Stimulated activated CD4-positive, alpha-beta T cell treated with anti-CD3 and anti-CD28 coated beads, Interleukin-4, amount 100 ng/mL, for 4 hours (primary cell): Measurements from ENCODE around the gene SVOPL.
"Not testable (repeated sequence)": the region's sequence is repeated elsewhere in the genome, so short reads cannot be mapped to it uniquely, and the experiment has no call there.

Experiments used
- DNase-seq, 2 experiments: peaks; one replicate each; pipeline ENCODE4 v3.0.0-alpha.2; 2020

SVOPL gene

GRCh38 chr7:138699661-138700060 is 1.5 kb downstream of the SVOPL start:
- no peak for DNase-seq

GRCh38 chr7:138698281-138698680 is 2.9 kb downstream of the SVOPL start:
- DNase-seq, result no peak

- DNase-seq, result no peak
These were observed 3.5 kb downstream of the SVOPL start for GRCh38 chr7:138697535-138698182.

DNA sequence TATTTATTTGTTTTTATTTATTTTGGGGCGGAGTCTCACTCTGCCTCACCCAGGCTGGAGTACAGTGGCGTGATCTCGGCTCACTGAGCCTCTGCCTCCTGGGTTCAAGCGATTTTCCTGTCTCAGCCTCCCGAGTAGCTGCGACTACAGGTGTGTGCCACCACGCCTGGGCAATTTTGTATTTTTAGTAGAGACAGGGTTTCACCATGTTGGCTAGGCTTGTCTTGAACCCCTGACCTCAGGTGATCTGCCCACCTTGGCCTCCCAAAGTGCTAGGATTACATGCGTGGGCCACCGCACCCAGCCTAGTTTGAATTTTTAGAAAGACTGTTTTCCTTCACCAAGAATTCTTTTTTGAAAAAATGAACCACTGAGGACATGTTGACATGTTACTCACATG is 5.4 kb downstream of the SVOPL start:
- not testable (repeated sequence) for DNase-seq

DNA sequence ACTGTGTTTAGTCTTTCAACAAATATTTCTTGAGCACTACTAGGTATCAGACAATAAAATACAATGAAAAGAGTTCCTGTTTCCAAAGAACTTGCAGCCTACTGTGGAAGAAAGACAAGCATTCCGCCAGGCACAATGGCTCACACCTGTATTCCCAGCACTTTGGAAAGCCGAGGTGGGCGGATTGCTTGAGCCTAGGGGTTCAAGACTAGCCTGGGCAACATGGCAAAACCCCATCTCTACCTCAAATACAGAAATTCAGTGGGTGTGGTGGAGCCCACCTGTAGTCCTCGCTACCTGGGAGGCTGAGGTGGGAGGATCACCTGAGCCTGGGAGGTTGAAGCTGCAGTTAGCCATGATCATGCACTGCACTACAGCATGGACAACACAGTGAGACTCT is 6.1 kb downstream of the SVOPL start:
- DNase-seq, result no peak

DNA sequence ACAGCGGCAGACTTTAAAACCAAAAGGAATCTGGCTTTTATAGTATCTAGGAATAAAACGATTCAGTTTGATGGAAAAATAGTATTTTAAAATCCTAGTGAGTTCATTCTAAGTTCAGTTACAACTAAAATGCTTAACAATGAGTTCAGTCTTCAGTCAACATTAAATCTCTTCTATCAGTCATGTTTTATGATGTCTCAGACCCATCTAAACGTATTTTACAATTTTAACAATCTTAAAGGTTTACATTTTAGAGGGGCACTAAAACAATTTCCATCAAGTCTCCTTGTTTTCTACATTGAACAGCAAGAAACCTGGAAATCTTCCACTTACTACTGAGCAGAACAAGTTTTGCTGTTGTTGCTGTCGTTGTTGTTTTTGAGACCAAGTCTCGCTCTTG is 10.0 kb downstream of the SVOPL start:
- no peak for DNase-seq

DNA sequence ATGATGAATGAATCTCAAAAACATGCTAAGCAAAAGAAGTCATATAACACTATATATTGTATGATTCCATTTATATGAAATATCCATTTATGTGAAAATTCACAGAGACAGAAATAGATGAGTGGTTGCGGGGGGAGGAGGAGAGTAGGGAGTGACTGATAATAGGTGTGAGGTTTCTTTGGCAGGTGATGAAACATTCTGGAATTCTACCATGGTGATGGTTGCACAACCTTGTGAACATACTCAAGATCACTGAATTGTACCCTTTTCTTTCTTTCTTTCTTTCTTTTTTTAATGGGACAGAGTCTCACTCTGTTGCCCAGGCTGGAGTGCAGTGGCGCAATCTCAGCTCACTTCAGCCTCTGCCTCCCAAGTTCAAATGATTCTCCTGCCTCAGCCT is 10.7 kb downstream of the SVOPL start:
- no peak for DNase-seq

DNA sequence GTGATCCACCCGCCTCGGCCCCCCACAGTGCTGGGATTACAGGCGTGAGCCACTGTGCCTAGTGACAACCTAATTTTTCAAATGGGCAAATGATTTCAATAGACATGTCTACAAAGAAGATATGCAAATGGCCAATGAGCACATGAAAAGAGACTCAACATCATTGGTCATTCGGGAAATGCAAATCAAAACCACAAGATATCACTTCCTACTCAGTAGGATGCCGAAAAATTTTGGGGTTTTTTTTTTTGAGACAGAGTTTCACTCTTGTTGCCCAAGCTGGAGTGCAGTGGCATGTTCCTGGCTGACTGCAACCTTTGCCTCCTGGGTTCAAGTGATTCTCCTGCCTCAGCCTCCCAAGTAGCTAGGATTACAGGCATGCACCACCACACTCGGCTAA is 13.1 kb downstream of the SVOPL start:
- DNase-seq, result not testable (repeated sequence)

DNA sequence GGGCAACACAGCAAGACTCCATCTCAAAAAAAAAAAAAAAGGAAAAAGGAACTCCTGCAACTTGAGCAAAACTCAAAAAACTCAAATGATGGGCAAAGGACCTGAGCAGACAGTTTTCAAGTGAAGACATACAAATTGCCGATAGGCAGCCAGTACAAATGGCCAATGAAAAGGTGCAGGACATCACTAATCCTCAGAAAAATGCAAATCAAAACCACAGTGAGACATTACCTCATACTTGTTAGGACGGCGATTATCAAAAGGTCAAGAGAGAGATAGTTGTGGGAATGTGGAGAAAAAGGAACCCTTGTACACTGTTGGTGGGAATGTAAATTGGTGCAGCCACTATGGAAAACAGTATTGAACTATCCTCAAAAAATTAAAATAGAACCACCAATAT is 16.8 kb downstream of the SVOPL start:
- no peak for DNase-seq

GRCh38 chr7:138679793-138680192 is 21.4 kb downstream of the SVOPL start:
- no peak for DNase-seq

DNA sequence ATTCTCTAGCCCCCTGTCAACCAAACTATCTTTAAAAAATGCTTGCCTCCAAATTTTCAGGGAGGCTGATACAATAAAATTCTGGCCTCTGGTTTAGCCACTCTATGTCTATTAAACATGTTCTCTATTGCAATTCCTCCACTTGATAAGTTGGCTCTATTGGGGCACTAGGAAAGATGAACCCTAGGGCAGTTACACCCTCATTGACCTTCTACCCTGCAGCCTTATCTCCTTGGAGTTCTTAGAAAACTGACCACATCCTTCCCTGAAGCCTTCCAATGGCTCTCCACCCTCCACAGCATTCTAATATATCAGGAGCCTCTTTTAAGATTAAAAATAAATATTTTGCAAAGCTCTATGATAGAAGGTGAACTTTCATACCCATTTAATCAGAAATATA is 30.6 kb downstream of the SVOPL start:
- DNase-seq, result no peak

- no peak for DNase-seq
These were observed 31.8 kb downstream of the SVOPL start for GRCh38 chr7:138669364-138669763.

GRCh38 chr7:138668946-138669345 is 32.2 kb downstream of the SVOPL start:
- DNase-seq, result no peak

GRCh38 chr7:138668229-138668596 is 32.9 kb downstream of the SVOPL start:
- DNase-seq, result no peak

DNA sequence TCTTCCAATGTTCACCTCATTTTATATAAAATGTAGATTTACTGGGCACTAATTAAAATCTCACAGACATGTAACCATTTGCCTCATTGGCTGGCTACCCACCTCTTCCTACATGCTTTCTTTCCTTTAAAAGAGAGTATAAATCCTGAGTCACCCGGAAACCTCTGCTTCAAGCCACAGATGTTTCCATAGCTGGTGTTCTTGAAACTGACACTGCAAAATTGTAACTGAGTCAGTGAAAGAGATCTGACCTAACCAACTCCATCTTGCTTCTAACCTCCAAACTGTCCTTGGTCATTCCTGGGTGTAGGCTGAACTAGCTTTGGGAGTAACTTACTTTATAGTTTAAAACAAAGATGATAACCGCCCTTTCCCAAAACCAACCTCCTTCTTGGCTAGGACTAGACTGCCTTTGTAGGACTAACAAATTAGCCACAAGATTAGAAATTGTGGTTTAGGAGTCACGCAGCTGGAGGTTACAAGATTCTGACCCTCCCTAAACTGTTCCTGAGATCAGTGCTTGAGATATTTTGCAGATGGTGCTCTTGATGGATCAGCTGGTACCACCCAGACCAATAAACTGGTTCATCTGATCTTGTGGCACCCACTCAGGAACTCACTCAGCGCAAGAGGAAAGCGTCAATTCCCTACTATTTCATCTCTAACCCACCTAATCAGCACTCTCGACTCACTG is 33.5 kb downstream of the SVOPL start:
- DNase-seq, result no peak

GRCh38 chr7:138666385-138666784 is 34.8 kb downstream of the SVOPL start:
- no peak for DNase-seq

- no peak for DNase-seq
These were observed 35.5 kb downstream of the SVOPL start for GRCh38 chr7:138665669-138666140.

DNA sequence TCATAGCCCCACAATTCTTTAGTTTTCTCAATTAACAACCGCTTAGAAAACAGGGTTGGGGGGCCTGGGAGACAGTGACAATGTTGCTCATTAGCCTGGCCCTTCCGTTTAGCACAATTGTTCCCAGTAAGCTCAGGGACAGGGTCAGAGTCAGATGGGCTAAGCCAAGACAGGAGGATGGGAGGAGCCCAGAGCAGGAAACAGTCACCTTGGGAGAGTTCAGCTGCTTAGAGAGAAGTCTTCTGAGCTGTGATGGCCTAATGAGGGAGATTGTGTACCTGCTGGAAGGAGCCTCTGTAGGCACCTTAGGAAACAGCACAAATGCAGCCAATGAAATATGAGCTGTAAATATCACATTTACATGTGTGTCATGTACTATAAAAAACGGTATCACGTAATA is 35.9 kb downstream of the SVOPL start:
- DNase-seq, result no peak

DNA sequence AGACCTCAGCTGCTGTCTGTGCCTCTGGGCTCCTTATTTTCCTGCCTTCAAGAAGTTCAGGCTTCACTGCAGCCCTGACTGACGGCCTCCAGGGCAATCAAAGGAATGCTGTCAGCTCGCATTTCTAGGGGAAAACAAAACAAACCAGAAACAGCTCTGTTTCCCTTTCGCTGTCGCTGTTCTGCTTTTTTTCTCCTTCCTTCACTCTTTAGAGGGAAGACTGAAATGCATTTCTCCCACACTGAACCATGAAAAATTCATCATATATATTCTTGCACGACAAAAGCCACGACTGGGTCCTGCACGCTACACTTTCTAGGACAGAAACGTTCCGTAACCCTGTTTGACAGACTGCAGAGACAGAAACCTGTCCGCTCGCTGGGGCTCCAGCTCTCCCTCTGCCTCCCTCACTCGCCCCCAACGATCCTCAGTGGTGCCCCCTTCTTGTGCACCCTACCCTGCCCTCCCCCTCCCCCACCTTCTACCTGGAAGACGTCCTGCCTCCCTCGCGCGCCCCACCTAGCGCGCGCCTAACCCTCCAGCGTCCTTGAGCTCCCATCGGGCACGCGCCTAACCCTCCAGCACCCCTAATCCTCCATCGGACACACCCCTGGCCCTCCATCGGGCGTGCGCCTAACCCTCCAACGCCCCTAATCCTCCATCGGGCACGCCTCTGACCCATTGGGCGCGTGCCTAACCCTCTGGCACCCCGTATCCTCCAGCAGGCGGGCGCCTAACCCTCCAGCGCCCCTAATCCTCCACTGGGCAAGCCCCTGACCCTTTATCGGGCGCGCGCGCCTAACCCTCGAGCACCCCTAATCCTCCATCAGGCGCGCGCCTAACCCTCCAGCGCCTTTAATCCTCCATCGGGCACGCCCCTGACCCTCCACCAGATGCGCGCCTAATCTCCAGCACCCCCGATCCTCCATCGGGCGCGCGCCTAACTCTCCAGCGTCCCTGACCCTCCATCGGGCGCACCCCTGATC is 37.1 kb downstream of the SVOPL start:
- DNase-seq, result peak in 1 of 2 experiments; percentile 1

- no peak for DNase-seq
These were observed 38.2 kb downstream of the SVOPL start for GRCh38 chr7:138662991-138663320.

DNA sequence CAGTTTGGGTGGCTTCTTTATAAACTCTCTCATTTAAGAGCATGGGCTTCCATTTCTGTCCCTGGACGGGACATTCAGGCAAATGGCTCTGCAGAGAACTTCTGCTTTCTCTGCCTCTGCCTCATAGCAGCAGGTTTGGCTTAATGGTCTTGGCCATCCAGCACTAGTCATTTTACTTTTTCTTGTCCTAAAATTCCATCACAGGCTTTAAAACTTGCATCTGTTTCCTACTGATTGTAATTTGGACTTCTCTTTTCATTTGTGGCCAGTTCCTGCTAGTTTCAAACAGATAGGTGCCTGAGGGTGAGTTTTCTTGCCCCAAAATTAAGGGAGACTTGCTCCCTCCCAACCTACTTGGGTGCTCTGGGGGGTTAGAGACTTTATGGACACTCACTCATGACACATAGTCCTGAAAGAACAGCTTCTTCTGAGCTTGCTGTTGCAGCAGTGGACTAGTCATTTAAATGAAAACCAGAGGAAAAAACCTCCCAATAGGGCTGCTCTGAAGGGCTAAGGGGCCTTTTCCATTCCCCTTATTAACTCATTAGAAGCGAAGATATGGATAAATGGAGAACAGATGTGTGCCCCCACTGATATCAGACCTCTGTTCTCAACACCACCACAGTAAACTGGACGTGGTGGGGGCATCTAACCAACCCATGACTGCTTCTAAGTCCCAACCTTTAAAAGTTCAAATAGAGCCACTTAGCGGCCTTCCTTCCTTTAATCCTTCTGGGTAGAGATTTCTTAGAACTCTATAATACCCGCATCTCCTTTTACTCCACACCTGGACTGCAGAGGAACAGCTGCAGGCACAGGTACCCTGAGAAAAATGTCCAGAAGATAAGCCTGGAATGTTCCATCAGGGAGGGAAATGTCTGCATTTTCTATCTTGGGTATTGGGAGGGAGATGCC is 38.8 kb downstream of the SVOPL start:
- no peak for DNase-seq

GRCh38 chr7:138661069-138661635 is 40.0 kb downstream of the SVOPL start:
- no peak for DNase-seq
